HG03571 (cell line): ENCODE results near the gene PCA3.

Experiments used
- ATAC-seq: cut with Tn5 transposase; IDR thresholded peaks from one replicate; pipeline ENCODE4 v1.9.1; 2021; ENCODE audit not compliant: unreplicated experiment

The PCA3 gene

DNA sequence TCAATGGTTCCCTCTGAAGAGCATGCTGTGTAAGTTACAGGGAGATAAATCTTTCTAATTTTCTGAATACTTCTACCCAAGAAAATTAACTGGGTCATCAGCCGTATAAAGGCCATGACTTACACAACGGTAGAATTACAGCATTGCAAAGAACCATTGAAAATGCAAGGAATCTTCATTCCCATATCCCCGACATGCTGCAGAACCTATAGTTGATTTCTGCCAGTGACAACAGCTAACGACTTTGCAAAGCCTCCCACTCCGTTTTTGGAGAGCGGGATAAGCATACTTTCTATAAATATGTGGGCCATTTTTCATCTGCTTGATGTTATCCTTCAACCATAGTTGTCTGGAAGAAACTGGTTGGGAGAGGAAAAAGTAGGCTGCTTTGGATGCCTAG, 56.2 kb downstream of the PCA3 start:
- ATAC-seq = no peak

DNA sequence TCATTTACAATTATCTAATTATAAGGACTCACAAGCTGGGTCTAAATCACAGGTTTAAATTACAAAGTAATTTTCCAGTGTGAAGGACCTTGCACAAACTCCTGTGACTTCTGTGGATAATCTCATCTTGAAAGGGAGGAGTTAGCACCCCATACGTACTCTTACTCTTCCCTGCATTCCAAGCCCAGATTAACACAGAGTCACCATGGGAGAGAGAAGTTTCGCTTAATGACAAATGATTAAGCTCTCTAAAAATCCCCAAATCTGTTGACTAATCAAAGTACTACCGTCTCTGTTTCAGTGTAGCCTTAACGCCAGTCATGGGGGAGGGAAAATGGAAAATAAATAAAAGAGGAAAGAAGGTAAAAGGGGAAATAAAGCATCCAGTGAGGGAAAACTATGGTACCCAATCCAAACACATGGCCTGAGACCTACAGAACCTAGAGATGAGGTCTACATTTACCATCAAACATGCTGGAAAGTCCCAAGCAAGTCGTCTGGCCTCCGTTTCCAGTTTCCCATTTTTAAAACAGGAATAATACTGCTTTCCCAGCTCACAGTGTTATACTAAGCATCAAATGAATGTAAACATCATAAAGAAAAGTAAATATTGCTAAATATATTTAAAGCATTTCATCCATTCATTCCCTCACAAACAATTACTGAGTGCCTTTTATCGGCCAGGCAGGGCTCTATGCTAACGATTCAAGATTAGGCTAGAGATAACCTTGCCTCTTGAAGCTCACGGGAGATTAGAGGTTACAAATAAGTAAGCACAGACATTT, 63.2 kb downstream of the PCA3 start:
- ATAC-seq = no peak

DNA sequence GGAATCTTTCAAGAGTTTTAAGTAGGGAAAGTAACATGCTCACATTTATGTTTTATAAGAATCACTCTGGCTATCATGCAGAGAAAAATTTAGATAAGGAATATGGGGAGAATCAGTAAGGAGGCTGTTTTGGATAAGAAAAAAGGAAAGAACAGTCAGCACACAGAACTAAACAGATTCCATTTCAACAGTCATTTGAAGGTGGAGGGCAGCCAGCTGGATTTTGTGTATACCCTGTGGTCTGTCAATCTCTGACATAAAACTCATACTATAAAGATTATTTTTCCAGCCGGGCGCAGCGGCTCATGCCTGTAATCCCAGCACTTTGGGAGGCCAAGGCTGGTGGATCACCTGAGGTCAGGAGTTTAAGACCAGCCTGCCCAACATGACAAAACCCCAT, 64.2 kb downstream of the PCA3 start:
- ATAC-seq = no peak

DNA sequence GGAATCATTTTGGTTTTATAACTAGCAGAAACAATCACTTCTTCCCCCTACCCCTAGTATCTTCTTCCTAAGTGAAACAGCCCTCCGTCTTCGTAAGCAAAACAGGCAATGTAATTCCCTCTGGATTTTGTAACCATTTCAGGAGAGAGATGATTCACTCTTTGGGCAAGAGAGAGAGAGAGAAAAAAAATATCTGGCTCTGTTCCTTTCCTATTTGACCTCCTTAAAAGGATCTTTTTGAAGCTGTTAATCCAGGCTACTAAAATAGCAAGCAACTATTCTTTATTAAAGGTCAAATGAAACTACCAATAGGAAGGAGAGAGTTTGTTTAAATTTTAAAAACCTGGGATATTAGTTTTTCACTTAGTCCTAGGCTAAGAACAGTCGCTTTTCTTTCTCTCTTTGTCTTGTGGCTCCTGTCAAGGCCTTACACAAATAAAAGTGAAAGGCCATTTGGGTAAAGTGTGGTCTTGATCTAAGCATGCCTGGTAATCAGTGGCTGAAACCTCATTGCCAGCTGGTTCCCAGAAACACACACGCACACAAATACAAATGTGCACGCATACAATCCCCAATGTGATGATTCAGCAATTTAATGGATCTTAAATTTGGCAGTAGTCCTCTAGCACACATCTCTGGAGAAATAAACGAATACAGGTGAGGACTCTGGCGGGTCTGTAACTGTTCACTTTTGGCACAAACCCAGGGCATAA, 71.5 kb downstream of the PCA3 start:
- ATAC-seq = no peak
